ENCODE data around the gene DOC2A.
A peak's percentile ranks its signal among the peaks of the same experiment; 100 is the strongest.
"Not testable (repeated sequence)": the region's sequence is repeated elsewhere in the genome, so short reads cannot be mapped to it uniquely, and the experiment has no call there.

DOC2A gene

DNA sequence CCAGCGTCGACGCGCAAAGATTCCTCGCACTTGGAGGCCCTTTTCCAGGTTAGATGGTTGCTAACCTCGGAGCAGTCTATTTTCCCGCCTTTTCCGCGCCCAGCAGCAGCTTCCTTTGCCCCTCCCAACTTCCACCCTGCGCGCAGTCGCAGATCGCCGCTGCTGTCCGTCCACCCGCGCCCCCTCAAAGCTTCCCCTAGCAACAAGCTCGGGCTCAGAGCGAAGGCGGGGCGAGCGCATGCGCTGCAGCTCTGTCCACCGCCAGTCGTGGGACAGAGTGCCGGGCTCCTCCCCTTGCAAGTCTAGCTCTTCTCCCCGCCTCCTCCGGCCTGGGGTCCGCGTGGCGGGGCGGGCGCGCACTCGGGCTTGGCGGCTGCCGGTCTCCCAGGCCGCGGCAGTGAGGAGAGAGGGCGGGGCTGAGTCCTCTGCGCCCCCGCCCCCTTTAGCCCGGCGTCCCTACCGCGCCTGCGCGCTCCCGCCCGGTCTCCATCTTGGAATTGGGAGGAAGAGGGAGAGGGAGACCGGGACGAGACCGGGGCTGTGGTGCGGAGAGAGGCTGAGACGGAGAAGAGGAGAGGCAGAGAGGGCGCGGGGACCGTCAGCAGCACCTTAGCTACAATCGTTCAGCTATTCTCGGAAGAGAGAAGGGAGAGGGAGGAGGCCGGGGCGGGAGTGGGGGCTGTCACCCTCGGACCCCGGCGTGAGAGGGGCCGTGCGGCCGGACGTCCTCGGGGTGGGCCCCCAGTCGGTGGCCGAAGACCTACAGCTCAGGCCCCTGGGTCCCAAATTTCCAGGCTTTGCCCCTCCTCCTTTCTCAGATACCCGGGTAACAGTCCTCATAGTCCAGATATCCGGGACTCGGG lies 37.2 kb downstream of the DOC2A start, which contains the start of gene TAOK2:
TAOK2 (plus strand) TSS at position 485 of the 863 bp plus-strand sequence. CDS start 3,905 bp downstream, outside the sequence.
- peak; percentile 100 for DNase-seq (ENCODE audit: low spot score)

DNA sequence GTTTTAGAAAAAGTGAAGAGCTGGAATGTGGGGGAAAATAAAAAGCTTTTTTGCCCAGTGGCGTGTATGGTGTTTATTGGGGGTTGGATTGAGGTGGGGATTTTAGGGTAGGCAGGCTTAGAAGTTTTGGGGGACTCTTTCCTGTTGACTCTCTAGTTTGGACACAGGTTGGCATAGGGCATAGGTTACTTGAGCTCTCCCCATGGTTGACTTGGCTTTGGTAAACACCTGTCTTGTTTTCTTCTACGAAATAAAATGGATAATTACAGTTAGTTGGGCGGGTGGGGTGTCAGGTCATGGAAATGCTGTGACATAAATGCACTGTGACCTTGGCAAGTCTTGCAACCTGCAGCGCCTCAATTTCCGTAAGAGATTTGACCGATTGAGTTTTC lies 37.8 kb downstream of the DOC2A start:
- no peak for DNase-seq (ENCODE audit: low spot score)

DNA sequence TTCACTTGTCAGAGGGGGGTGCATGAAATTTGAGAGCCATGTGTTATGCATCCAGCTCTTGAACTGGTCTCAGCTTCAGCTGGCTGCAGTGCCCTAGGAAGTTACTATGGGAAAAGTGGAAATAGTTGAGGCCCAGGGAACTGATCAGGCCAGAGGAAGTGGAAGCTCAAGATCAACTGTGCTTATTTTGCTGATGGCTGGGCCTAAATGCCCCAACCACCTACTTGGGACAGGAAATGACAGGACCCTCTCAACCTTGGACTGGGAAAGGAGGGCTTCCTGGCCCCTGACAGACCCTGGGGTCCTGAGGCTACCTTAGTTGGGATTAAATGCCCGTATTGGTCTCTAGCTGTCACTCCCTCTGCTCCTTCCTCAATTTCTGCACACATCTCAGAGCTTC lies 38.3 kb downstream of the DOC2A start:
- DNase-seq (ENCODE audit: low spot score) = no peak

DNA sequence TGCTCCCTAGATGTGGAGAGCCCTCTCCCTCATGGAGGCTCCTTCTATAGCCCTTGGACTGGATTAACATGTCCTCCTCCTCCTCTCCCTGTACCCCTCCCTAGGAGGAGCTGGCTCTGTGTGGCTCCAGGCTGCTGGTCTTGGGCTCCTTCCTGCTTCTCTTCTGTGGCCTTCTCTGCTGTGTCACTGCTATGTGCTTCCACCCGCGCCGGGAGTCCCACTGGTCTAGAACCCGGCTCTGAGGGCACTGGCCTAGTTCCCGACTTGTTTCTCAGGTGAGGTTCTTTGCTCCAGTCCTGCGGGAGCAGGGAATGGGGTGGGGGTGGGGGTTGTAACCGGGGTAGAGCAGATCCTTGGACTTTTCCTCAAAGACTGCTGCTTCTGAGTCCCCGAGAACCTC lies 39.5 kb downstream of the DOC2A start:
- DNase-seq (ENCODE audit: low spot score) = no peak

DNA sequence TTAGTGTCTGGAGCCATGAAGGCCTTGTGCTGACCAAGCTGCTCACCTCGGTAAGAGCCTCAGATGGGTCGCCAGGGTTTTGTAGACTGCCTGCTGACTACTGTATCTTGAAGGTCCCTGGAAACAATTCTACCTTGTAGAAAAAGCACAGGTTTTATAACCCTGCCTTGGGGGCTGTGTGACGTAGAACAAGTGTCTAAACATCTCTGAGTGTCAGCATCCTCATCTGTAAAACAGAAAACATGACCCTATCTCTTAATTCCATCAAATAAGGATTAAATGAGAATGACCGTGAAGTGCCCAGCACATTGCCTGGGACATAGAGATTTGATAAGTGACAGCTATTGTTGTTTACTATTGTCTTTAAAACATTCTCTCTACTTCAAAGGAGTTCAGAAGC lies 42.6 kb downstream of the DOC2A start:
- DNase-seq (ENCODE audit: low spot score) = no peak

DNA sequence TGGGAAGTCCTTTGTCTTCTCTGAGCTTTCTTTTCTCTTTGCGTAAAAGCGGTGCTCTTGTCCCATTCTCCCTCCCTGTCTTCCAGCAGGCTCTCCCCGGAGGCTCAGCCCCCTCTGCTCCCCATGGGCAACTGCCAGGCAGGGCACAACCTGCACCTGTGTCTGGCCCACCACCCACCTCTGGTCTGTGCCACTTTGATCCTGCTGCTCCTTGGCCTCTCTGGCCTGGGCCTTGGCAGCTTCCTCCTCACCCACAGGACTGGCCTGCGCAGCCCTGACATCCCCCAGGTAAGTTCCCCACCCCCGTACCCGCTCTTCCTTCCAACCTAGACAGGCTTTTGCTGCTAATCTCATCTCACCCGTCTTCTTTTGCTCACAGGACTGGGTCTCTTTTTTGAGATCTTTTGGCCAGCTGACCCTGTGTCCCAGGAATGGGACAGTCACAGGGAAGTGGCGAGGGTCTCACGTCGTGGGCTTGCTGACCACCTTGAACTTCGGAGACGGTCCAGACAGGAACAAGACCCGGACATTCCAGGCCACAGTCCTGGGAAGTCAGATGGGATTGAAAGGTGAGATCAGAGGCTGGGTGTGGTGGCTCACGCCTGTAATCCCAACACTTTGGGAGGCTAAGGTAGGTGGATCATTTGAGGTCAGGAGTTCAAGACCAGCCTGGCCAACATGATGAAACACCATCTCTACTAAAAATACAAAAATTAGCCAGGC lies 47.6 kb downstream of the DOC2A start:
- no peak for DNase-seq (ENCODE audit: low spot score)

- no peak for DNase-seq (ENCODE audit: low spot score)
Measured at GRCh38 chr16:29962344-29962994, 48.4 kb downstream of the DOC2A start.

DNA sequence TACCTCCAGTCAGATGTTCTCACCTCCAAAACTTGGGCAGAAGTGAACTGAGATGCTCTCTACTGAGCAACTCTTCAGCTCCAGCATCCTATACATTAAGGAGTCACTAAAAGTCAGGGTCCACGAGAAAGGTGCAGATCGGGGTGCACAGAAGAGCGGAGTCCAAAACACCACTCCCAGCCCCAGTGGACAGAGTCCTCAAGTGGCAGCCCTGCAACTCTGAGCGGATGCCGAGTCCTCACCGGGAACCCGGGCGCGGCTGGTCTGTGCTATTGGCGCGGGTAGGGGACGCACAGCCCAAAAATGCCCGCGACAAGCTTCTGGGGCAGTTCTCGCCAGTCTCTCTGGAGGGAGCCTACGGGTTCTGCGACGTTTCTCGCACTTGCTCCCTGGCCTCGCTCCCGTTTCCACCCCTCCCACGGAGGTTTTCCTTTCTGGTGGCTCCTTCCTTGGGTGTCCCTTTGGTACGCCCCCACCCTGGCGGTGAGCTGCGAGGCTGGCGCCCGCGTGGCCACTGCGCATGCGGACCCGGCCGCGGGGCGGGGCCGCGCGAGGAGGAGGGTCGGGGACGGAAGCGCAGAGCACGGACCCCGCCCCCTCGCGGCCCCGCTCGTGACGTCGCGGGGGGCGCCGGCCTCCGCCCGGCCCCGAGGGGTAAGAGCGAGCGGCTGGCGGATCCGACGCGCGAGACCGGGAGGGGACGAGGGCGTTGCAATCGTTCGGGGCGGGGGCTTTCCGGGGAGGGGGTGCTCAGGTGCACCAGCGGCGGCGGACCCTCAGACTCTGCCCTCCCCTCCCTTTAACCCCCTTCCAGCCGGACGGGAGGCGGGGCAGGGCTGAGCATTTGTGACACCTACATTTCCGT lies 49.1 kb downstream of the DOC2A start, which contains the start of gene TMEM219:
TMEM219 (plus strand) TSS at position 601 of the 865 bp plus-strand sequence. CDS start 1,065 bp downstream, outside the sequence.
- DNase-seq (ENCODE audit: low spot score) = peak; percentile 92

DNA sequence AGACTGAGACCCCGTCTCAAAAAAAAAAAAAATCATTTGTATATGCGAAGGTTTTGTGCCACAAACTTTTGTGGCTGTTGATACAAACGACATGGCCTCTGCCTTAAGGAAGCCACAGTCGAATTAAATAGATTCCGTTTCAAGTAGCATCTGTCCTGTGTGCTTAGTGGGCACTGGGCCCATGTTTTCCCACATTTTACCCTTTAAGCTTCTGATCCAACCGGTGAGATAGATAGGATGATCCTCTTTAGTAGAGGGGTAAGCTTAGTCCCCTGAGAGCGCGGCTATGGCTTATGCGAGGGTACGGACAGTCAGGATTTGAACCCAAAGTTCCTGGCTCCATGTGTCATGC lies 49.7 kb downstream of the DOC2A start:
- no peak for DNase-seq (ENCODE audit: low spot score)

- DNase-seq (ENCODE audit: low spot score) = not testable (repeated sequence)
Measured at GRCh38 chr16:29959821-29960220, 51.0 kb downstream of the DOC2A start.

DNA sequence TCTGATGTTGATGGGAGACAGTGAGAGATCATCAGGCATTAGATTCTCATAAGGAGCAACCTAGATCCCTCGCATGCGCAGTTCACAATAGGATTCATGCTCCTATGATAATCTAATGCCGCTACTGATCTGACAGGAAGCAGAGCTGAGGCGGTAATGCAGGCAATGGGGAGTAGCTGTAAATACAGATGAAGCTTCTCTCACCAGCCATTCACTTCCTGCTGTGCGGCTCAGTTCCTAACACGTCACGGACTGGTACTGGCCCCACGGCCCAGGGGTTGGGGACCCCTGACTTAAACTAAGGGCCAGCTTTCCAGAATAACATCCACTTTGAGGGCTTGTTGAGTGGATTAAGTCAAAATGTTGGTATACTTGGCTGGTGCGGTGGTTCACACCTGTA lies 51.5 kb downstream of the DOC2A start:
- no peak for DNase-seq (ENCODE audit: low spot score)

- DNase-seq (ENCODE audit: low spot score) = no peak
Measured at GRCh38 chr16:29958756-29959155, 52.1 kb downstream of the DOC2A start.
